HL-60/S4 treated with retinoic acid at 250 ng/mL for 4 days and 3 days (cell line): ENCODE results near the gene YDJC.

ENCODE experiments used
- in situ Hi-C: fragments of 300-500 bp; cut with MboI; formaldehyde crosslinking; loops from 2 replicates; pipeline ENCODE4 v1.7.0; 2022; ENCODE audit warnings: low sequenced_read_pairs

YDJC gene

GRCh38 chr22:21635771-21636510, 6.1 kb upstream of the YDJC start:
- in situ Hi-C loops, result loop anchor here (25.0 kb wide), 1 partner anchor 649 kb away; the partner anchor contains the start of gene LZTR1

GRCh38 chr22:21634844-21635243, 5.0 kb upstream of the YDJC start:
- in situ Hi-C loops, result loop anchor here (25.0 kb wide), 1 partner anchor 648 kb away; the partner anchor contains the start of gene LZTR1

- in situ Hi-C loops, result loop anchor here (25.0 kb wide), 1 partner anchor 647 kb away; the partner anchor contains the start of gene LZTR1
Observed at GRCh38 chr22:21634081-21634480, 4.3 kb upstream of the YDJC start.

GRCh38 chr22:21633481-21633880, 3.7 kb upstream of the YDJC start:
- in situ Hi-C loops, result loop anchor here (25.0 kb wide), 1 partner anchor 646 kb away; the partner anchor contains the start of gene LZTR1

- in situ Hi-C loops, result loop anchor here (25.0 kb wide), 1 partner anchor 646 kb away; the partner anchor contains the start of gene LZTR1
Observed at GRCh38 chr22:21632931-21633330, 3.1 kb upstream of the YDJC start.

- in situ Hi-C loops, result loop anchor here (25.0 kb wide), 1 partner anchor 645 kb away; the partner anchor contains the start of gene LZTR1
Observed at GRCh38 chr22:21632237-21632895, 2.5 kb upstream of the YDJC start, which contains the start of gene CCDC116. CCDC116 (plus strand) TSS chr22:21632760; CDS start chr22:21633182, 422 bp downstream.

- in situ Hi-C loops, result loop anchor here (25.0 kb wide), 1 partner anchor 644 kb away; the partner anchor contains the start of gene LZTR1
Observed at GRCh38 chr22:21631025-21631424, 1.2 kb upstream of the YDJC start.

- in situ Hi-C loops, result loop anchor here (25.0 kb wide), 1 partner anchor 641 kb away; the partner anchor contains the start of gene LZTR1
Observed at GRCh38 chr22:21628386-21629254, 1.2 kb downstream of the YDJC start.

GRCh38 chr22:21626735-21627469, 2.9 kb downstream of the YDJC start:
- in situ Hi-C loops, result loop anchor here (25.0 kb wide), 1 partner anchor 640 kb away; the partner anchor contains the start of gene LZTR1

- in situ Hi-C loops, result loop anchor here (25.0 kb wide), 1 partner anchor 639 kb away; the partner anchor contains the start of gene LZTR1
Observed at GRCh38 chr22:21626073-21626734, 3.6 kb downstream of the YDJC start.

GRCh38 chr22:21624880-21625791, 4.7 kb downstream of the YDJC start:
- in situ Hi-C loops, result loop anchor here (25.0 kb wide), 1 partner anchor 638 kb away; the partner anchor contains the start of gene LZTR1

- in situ Hi-C loops, result no loop called here
Observed at GRCh38 chr22:21624120-21624879, 5.5 kb downstream of the YDJC start.

GRCh38 chr22:21623648-21623970, 6.2 kb downstream of the YDJC start:
- in situ Hi-C loops, result no loop called here

GRCh38 chr22:21622919-21623647, 6.7 kb downstream of the YDJC start:
- in situ Hi-C loops, result no loop called here

GRCh38 chr22:21622011-21622918, 7.6 kb downstream of the YDJC start:
- in situ Hi-C loops, result no loop called here

- in situ Hi-C loops, result no loop called here
Observed at GRCh38 chr22:21621025-21621424, 8.8 kb downstream of the YDJC start.
